Measurements from ENCODE around the gene MRPL39.

The MRPL39 gene

GRCh38 chr21:25566645-25567044 lies 40.6 kb downstream of the MRPL39 start:
- CTCF ChIA-PET = interaction anchor here (0.6 to 2.4 kb wide), 5 partner anchors 9 to 175 kb away, joined by 3 to 7 read pairs (median 3); no protein-coding TSS in a partner anchor
- POLR2A ChIA-PET = no interaction called here
- DNase-seq (ENCODE audit: extremely low spot score) = no peak
- no peak for TF ChIP-seq CTCF (IDR thresholded peaks at IDR 0.05; ENCODE audit: control extremely low read depth, extremely low read depth, low read depth, missing control alignments)

- POLR2A ChIA-PET = interaction anchor here (0.8 to 1.3 kb wide), 3 partner anchors 9 to 142 kb away, joined by 3 to 6 read pairs (median 3); no protein-coding TSS in a partner anchor
- no peak for DNase-seq (ENCODE audit: extremely low spot score)
- no peak for TF ChIP-seq CTCF (IDR thresholded peaks at IDR 0.05; ENCODE audit: control extremely low read depth, extremely low read depth, low read depth, missing control alignments)
- CTCF ChIA-PET = interaction anchor here (1.2 to 2.8 kb wide), 8 partner anchors 8 to 144 kb away, joined by 3 to 14 read pairs (median 4); no protein-coding TSS in a partner anchor
These were observed 41.7 kb downstream of the MRPL39 start for GRCh38 chr21:25565272-25566211.

- TF ChIP-seq CTCF (IDR thresholded peaks at IDR 0.05; ENCODE audit: control extremely low read depth, extremely low read depth, low read depth, missing control alignments) = no peak
- no peak for DNase-seq (ENCODE audit: extremely low spot score)
- ChIA-PET CTCF (interaction anchor here (1.0 to 2.8 kb wide), 8 partner anchors 15 to 143 kb away, joined by 3 to 14 read pairs (median 4); no protein-coding TSS in a partner anchor), POLR2A (interaction anchor here (0.6 to 1.3 kb wide), 3 partner anchors 107 to 165 kb away, joined by 3 to 6 read pairs (median 3); no protein-coding TSS in a partner anchor)
These were observed 42.8 kb downstream of the MRPL39 start for GRCh38 chr21:25564349-25564948.

- DNase-seq (ENCODE audit: extremely low spot score) = no peak
- ChIA-PET POLR2A (interaction anchor here (0.7 to 1.3 kb wide), 2 partner anchors 10 to 23 kb away, joined by 3 to 14 read pairs; no protein-coding TSS in a partner anchor), CTCF (interaction anchor here (1.0 to 2.8 kb wide), 6 partner anchors 8 to 142 kb away, joined by 3 to 14 read pairs (median 5); no protein-coding TSS in a partner anchor)
- no peak for TF ChIP-seq CTCF (IDR thresholded peaks at IDR 0.05; ENCODE audit: control extremely low read depth, extremely low read depth, low read depth, missing control alignments)
These were observed 43.7 kb downstream of the MRPL39 start for GRCh38 chr21:25563361-25564116.

- DNase-seq (ENCODE audit: extremely low spot score) = no peak
- no peak for TF ChIP-seq CTCF (IDR thresholded peaks at IDR 0.05; ENCODE audit: control extremely low read depth, extremely low read depth, low read depth, missing control alignments)
- CTCF ChIA-PET = interaction anchor here (1.0 to 1.5 kb wide), 6 partner anchors 9 to 140 kb away, joined by 3 to 5 read pairs (median 4); no protein-coding TSS in a partner anchor
- POLR2A ChIA-PET = interaction anchor here (1.3 to 1.5 kb wide), 2 partner anchors 22 to 60 kb away, joined by 3 to 5 read pairs; no protein-coding TSS in a partner anchor
These were observed 44.6 kb downstream of the MRPL39 start for GRCh38 chr21:25562660-25563059.
